AG09319 (cell line): ENCODE data around the gene DYNC1H1.

Source experiments
- DNase-seq: peaks from one replicate; pipeline ENCODE4 v3.0.0-alpha.2; 2010; ENCODE audit warnings: low read depth; ENCODE audit errors: extremely low read depth
- CTCF ChIP-seq: IDR thresholded peaks from 2 replicates; pipeline ENCODE4 v1.5.1; 2011; ENCODE audit warnings: low read depth, mild to moderate bottlenecking, inconsistent platforms, low read length, moderate library complexity

Gene DYNC1H1

DNA sequence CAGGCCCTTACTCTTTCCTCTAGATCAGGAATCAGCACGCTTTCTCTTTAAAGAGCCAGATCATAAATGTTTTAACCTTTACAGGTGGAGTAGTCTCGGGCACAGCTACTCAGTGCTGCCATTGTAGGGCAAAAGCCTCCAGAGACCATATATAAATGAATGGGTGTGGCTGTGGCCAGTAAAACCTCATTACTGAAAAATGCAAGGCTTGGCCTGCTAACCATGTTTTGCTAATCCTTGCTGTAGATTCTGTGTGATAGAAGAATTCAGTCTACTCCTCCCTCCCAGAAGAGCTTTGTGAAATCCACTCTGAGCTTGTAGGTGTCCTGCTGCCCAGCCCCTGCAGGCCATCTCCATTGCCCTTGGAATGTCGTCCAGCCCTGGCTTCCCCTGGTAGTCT, 64.4 kb downstream of the DYNC1H1 start:
- peak; percentile 39 for DNase-seq

GRCh38 chr14:102029956-102030355, 65.6 kb downstream of the DYNC1H1 start:
- TF ChIP-seq CTCF: no peak
- DNase-seq: peak; percentile 46

More for the DNA sequence above, 64.4 kb downstream of the DYNC1H1 start:
- TF ChIP-seq CTCF: no peak

DNA sequence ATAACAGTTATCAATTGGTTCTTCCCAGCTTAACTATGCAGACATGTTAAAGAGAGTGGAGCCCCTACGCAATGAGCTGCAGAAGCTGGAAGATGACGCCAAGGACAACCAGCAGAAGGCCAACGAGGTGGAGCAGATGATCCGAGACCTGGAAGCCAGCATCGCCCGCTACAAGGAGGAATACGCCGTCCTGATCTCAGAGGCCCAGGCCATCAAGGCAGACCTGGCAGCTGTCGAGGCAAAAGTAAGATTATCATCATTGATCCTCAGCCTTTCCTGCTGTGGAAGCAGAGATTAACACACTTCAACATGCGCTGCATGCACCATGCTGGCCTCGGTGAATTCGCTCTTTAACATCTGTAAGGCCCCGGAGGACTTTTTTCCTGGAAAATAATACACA, 68.9 kb downstream of the DYNC1H1 start:
- TF ChIP-seq CTCF: no peak
- no peak for DNase-seq

DNA sequence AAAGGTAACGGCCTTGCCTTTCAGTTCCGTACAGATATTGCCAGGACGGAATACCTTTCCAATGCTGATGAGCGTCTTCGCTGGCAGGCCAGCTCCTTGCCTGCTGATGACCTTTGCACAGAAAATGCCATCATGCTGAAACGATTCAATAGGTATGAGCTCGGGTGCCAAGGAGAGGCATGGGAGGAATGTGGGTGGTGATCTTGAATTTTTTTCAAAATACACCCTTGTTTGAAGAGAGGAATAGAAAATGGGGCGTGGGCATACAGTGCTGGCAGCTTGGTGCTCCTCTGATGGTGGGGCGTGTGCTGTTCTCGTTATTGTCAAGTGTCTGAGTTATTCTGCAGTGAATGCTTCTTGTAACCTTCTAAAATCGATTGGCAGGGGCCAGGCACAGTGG, 69.9 kb downstream of the DYNC1H1 start:
- no peak for TF ChIP-seq CTCF
- no peak for DNase-seq

DNA sequence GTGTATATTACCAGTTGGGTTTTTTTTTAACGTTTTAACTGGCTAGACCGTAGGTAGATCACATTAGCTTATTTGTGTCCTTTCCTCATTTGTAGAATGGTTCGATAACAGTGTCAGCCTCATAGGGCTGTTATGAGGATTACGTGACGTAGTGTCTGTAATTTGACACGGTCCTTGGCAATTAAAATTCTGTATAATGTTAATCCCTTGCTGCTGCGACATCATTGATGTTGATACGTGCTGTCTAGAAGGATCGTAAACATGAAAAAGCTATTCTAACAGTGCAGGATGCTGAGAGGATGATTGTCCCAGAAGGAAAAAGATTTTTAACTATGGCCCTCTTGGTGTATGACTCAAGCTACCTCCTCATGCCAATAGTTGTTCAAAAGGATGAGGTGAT, 71.5 kb downstream of the DYNC1H1 start:
- TF ChIP-seq CTCF: no peak
- no peak for DNase-seq

DNA sequence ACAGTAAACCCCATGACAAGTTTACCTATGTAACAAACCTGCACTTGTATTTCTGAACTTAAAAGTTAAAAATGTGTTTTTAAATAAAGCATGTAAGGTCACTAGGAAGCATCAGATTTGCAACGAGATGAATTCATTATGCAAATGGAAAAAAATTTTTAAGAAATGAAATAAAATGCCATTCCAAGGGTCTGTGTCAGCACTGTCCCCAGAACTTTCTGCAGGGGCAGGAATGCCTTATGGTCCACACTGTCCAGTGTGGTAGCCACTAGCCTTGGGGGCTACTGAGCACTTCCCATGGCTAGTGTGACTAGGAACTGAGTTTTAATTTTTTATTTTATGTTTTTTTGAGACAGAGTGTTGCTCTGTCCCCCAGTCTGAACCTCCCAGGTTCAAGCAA, 73.3 kb downstream of the DYNC1H1 start:
- TF ChIP-seq CTCF: no peak
- no peak for DNase-seq

DNA sequence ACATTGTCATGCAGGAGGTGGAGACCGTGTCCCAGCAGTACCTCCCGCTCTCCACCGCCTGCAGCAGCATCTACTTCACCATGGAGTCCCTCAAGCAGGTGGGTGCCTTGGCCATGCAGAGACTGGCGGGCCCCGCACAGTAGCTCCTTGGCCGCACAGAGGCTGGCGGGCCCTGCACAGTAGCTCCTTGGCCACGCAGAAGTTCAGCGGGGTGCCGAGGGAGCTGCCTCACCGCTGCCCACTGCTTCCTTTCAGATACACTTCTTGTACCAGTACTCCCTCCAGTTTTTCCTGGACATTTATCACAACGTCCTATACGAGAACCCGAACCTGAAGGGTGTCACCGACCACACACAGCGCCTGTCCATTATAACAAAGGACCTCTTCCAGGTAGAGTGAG, 74.8 kb downstream of the DYNC1H1 start:
- no peak for TF ChIP-seq CTCF
- no peak for DNase-seq

- TF ChIP-seq CTCF: no peak
- no peak for DNase-seq
Observed at GRCh38 chr14:102040153-102040552, 75.8 kb downstream of the DYNC1H1 start.
